Measurements from ENCODE around the gene BBS4. TPM values are rescaled to one million over a fixed set of nuclear protein-coding genes. Genes with fewer than 3 reads are reported as not detected.
A peak's percentile ranks its signal among the peaks of the same experiment; 100 is the strongest.
"Not testable (repeated sequence)": the region's sequence is repeated elsewhere in the genome, so short reads cannot be mapped to it uniquely, and the experiment has no call there.

BBS4 gene
- total RNA-seq, 1 experiment from 2014 or later, result 24.8 TPM

GRCh38 chr15:72700076-72700475 is 14.1 kb downstream of the BBS4 start:
- no peak for DNase-seq (ENCODE audit: low spot score)

GRCh38 chr15:72706266-72706665 is 20.3 kb downstream of the BBS4 start:
- peak; percentile 33 for DNase-seq (ENCODE audit: low spot score)

- DNase-seq (ENCODE audit: low spot score), result not testable (repeated sequence)
These were observed 22.7 kb downstream of the BBS4 start for GRCh38 chr15:72708551-72709303.

- DNase-seq (ENCODE audit: low spot score), result peak; percentile 61
These were observed 36.2 kb downstream of the BBS4 start for GRCh38 chr15:72722071-72722696.

GRCh38 chr15:72724028-72724427 is 38.0 kb downstream of the BBS4 start:
- no peak for DNase-seq (ENCODE audit: low spot score)

GRCh38 chr15:72725446-72725845 is 39.4 kb downstream of the BBS4 start:
- no peak for DNase-seq (ENCODE audit: low spot score)

GRCh38 chr15:72725851-72726250 is 39.8 kb downstream of the BBS4 start:
- DNase-seq (ENCODE audit: low spot score), result not testable (repeated sequence)

- DNase-seq (ENCODE audit: low spot score), result no peak
These were observed 41.1 kb downstream of the BBS4 start for GRCh38 chr15:72727154-72727553.

- DNase-seq (ENCODE audit: low spot score), result not testable (repeated sequence)
These were observed 42.2 kb downstream of the BBS4 start for GRCh38 chr15:72728249-72728648.

- DNase-seq (ENCODE audit: low spot score), result no peak
These were observed 42.8 kb downstream of the BBS4 start for GRCh38 chr15:72728821-72729220.

- DNase-seq (ENCODE audit: low spot score), result no peak
These were observed 46.1 kb downstream of the BBS4 start for GRCh38 chr15:72732086-72732485.

- no peak for DNase-seq (ENCODE audit: low spot score)
These were observed 46.5 kb downstream of the BBS4 start for GRCh38 chr15:72732516-72732915.

- no peak for DNase-seq (ENCODE audit: low spot score)
These were observed 48.1 kb downstream of the BBS4 start for GRCh38 chr15:72733941-72734738.

- no peak for DNase-seq (ENCODE audit: low spot score)
These were observed 49.1 kb downstream of the BBS4 start for GRCh38 chr15:72735111-72735510.

GRCh38 chr15:72737061-72737460 is 51.1 kb downstream of the BBS4 start:
- DNase-seq (ENCODE audit: low spot score), result no peak

GRCh38 chr15:72737723-72738122 is 51.7 kb downstream of the BBS4 start:
- DNase-seq (ENCODE audit: low spot score), result no peak

- no peak for DNase-seq (ENCODE audit: low spot score)
These were observed 54.2 kb downstream of the BBS4 start for GRCh38 chr15:72740219-72740618.

GRCh38 chr15:72749700-72750099 is 63.7 kb downstream of the BBS4 start:
- DNase-seq (ENCODE audit: low spot score), result no peak

GRCh38 chr15:72751751-72752455 is 65.9 kb downstream of the BBS4 start:
- no peak for DNase-seq (ENCODE audit: low spot score)

GRCh38 chr15:72754096-72754495 is 68.1 kb downstream of the BBS4 start:
- no peak for DNase-seq (ENCODE audit: low spot score)

- peak; percentile 15 for DNase-seq (ENCODE audit: low spot score)
These were observed 72.2 kb downstream of the BBS4 start for GRCh38 chr15:72758182-72758581.
